GM12892 (cell line): ENCODE measurements around the gene SCAF11.

Experiments
- POLR2A ChIP-seq: IDR thresholded peaks from 2 replicates; pipeline ENCODE4 v1.6.1; 2011; ENCODE audit warnings: low read depth, low read length, control low read depth
- POLR2AphosphoS5 ChIP-seq: IDR thresholded peaks from 2 replicates; pipeline ENCODE4 v1.6.1; 2011; ENCODE audit warnings: low read depth, low read length, control low read depth

- TF ChIP-seq POLR2AphosphoS5 = no peak
- no peak for TF ChIP-seq POLR2A
Measured at GRCh38 chr12:45946435-45946834, 43.9 kb downstream of the SCAF11 start.
